ENCODE data around the gene KCNQ1. TPM values are rescaled to one million over a fixed set of nuclear protein-coding genes. Genes with fewer than 3 reads are reported as not detected.

KCNQ1 gene
- total and polyA plus RNA-seq, 12 donors: 11.0 to 447 (median 320) TPM

- Histone ChIP-seq H3K4me1 (replicated peaks in 1 of 2) (peaks cover 51 to 66% of the 10 kb centered on the region in 2 donors), H3K36me3 (replicated peaks in 1 of 2) (no peaks in the 10 kb centered on the region), H3K9me3 (replicated peaks in 1 of 3) (no peaks in the 10 kb centered on the region), H3K27ac (peak overlapping the region; percentile 50 to 92 (median 75)), H3K4me3 (no peak overlapping the region), H3K27me3 (no peaks in the 10 kb centered on the region)
- peak in 4 of 7 donors; percentile 23 to 53 (median 37) for DNase-seq
- intact Hi-C loops (cut with DNase I): loop anchor here in 1 of 2 donors (5.0 kb wide), 1 partner anchor 34 kb away; the partner anchor contains the start of gene KCNQ1
- 59 to 72% (median 62%) methylated on average over 7 of the region's 7 CpGs for WGBS, 4 donors
- no peak for TF ChIP-seq CTCF (IDR thresholded peaks at IDR 0.05)
- no peak for TF ChIP-seq POLR2A (IDR thresholded peaks at IDR 0.05)
Measured at GRCh38 chr11:2480874-2481220, 36.0 kb downstream of the KCNQ1 start.

- peak in 4 of 7 donors; percentile 37 to 52 (median 51) for DNase-seq
- H3K4me1 ChIP-seq (replicated peaks in 1 of 2): peaks cover 51 to 64% of the 10 kb centered on the region in 2 donors
Measured at GRCh38 chr11:2481253-2481652, 36.4 kb downstream of the KCNQ1 start.

GRCh38 chr11:2482204-2482603 is 37.4 kb downstream of the KCNQ1 start:
- no peaks in the 10 kb centered on the region for H3K36me3 ChIP-seq (replicated peaks in 1 of 2)

More at GRCh38 chr11:2481253-2481652, 36.4 kb downstream of the KCNQ1 start:
- TF ChIP-seq CTCF (IDR thresholded peaks at IDR 0.05) (no peak), POLR2A (IDR thresholded peaks at IDR 0.05) (no peak)
- H3K27me3 ChIP-seq: no peaks in the 10 kb centered on the region
- intact Hi-C loops (cut with DNase I): loop anchor here in 1 of 2 donors (5.0 kb wide), 1 partner anchor 34 kb away; the partner anchor contains the start of gene KCNQ1
- peak overlapping the region; percentile 50 to 92 (median 75) for H3K27ac ChIP-seq
- no peak overlapping the region for H3K4me3 ChIP-seq
- H3K36me3 ChIP-seq (replicated peaks in 1 of 2): no peaks in the 10 kb centered on the region
- H3K9me3 ChIP-seq (replicated peaks in 1 of 3): no peaks in the 10 kb centered on the region
- 49 to 55% (median 52%) methylated on average over 13 to 14 of the region's 14 CpGs for WGBS, 4 donors

GRCh38 chr11:2482745-2483144 is 37.9 kb downstream of the KCNQ1 start:
- WGBS, 4 donors: 24 to 40% (median 30%) methylated on average over 5 of the region's 5 CpGs
- TF ChIP-seq CTCF (IDR thresholded peaks at IDR 0.05): no peak
- no peak for TF ChIP-seq POLR2A (IDR thresholded peaks at IDR 0.05)
- intact Hi-C loops (cut with DNase I): loop anchor here in 1 of 2 donors (5.0 kb wide), 1 partner anchor 35 kb away; the partner anchor contains the start of gene KCNQ1
- Histone ChIP-seq H3K27ac (peak overlapping the region; percentile 70 to 92 (median 75)), H3K36me3 (replicated peaks in 1 of 2) (no peaks in the 10 kb centered on the region), H3K27me3 (no peaks in the 10 kb centered on the region), H3K9me3 (replicated peaks in 1 of 3) (peaks cover 0 to 4% (median 3%) of the 10 kb centered on the region in 3 donors), H3K4me3 (no peak overlapping the region), H3K4me1 (replicated peaks in 1 of 2) (peaks cover 41 to 49% of the 10 kb centered on the region in 2 donors)
- DNase-seq: peak in 6 of 7 donors; percentile 38 to 73 (median 62)

More at GRCh38 chr11:2482204-2482603, 37.4 kb downstream of the KCNQ1 start:
- H3K27ac ChIP-seq: peak overlapping the region; percentile 70 to 92 (median 75)
- no peak for TF ChIP-seq POLR2A (IDR thresholded peaks at IDR 0.05)
- TF ChIP-seq CTCF (IDR thresholded peaks at IDR 0.05): no peak
- H3K9me3 ChIP-seq (replicated peaks in 1 of 3): no peaks in the 10 kb centered on the region
- intact Hi-C loops (cut with DNase I): loop anchor here in 1 of 2 donors (5.0 kb wide), 1 partner anchor 35 kb away; the partner anchor contains the start of gene KCNQ1
- H3K27me3 ChIP-seq: no peaks in the 10 kb centered on the region
- no peak overlapping the region for H3K4me3 ChIP-seq
- H3K4me1 ChIP-seq (replicated peaks in 1 of 2): peaks cover 45 to 55% of the 10 kb centered on the region in 2 donors
- DNase-seq: peak in 2 of 7 donors; percentile 12 to 40
- WGBS, 4 donors: 14 to 27% (median 23%) methylated on average over 3 of the region's 3 CpGs

All from adrenal gland (tissue), 12 donors.